ENCODE measurements around the gene CTSW.

The CTSW gene

DNA sequence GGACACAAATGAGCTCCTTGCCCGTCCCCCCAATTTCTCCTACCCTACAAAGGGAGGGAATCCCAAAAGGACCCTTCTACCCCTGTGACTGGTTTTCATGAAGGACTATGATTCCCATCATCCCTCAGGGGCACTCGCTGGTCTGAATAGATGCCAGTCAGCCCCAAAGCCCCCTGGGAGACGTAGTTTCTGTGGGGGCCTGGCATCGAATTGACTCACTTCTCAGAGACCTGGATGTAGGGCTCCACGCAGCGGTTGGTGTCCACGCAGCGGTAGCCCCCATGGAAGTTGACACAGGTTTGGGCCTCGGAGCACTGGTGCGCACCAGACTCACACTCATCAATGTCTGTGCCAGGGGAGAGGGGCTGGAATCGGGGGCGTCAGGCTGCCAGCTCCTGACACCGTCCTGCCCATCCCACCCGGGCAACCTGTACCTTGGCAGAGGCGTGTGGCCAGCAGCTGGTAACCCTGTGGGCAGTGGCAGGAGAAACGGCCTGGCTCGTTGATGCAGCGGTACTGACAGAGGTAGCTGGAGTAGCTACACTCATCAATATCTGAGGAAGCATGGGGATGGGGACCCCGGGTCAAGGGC lies 11.5 kb upstream of the CTSW start:
- H3K4me2 ChIP-seq (ENCODE audit: low read depth, low read length, poor library complexity, severe bottlenecking): no peak overlapping the region
- no peak overlapping the region for H2AFZ ChIP-seq (ENCODE audit: low read depth, low read length, severe bottlenecking)
- no peak overlapping the region for H3K4me3 ChIP-seq (ENCODE audit: insufficient read depth, low read length, poor library complexity, severe bottlenecking)
- no peak overlapping the region for H3K27ac ChIP-seq (ENCODE audit: low read depth, low read length)
- H3K27me3 ChIP-seq (ENCODE audit: low read length): no peaks in the 10 kb centered on the region
- no peaks in the 10 kb centered on the region for H4K20me1 ChIP-seq (ENCODE audit: low read depth, low read length)
- no peak overlapping the region for H3K9ac ChIP-seq (ENCODE audit: low read length)
- no peaks in the 10 kb centered on the region for H3K9me3 ChIP-seq (ENCODE audit: insufficient read depth, low read length)
- H3K9me2 ChIP-seq (replicated peaks; ENCODE audit: insufficient read depth, low read length): no peaks in the 10 kb centered on the region
- H3F3A ChIP-seq (ENCODE audit: insufficient read depth): no peaks in the 10 kb centered on the region
- TF ChIP-seq EZH2phosphoT487 (conservative IDR thresholded peaks at IDR 0.05; ENCODE audit: low read length): no peak
- TF ChIP-seq, protein P1, sequence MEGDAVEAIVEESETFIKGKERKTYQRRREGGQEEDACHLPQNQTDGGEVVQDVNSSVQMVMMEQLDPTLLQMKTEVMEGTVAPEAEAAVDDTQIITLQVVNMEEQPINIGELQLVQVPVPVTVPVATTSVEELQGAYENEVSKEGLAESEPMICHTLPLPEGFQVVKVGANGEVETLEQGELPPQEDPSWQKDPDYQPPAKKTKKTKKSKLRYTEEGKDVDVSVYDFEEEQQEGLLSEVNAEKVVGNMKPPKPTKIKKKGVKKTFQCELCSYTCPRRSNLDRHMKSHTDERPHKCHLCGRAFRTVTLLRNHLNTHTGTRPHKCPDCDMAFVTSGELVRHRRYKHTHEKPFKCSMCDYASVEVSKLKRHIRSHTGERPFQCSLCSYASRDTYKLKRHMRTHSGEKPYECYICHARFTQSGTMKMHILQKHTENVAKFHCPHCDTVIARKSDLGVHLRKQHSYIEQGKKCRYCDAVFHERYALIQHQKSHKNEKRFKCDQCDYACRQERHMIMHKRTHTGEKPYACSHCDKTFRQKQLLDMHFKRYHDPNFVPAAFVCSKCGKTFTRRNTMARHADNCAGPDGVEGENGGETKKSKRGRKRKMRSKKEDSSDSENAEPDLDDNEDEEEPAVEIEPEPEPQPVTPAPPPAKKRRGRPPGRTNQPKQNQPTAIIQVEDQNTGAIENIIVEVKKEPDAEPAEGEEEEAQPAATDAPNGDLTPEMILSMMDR (IDR thresholded peaks at IDR 0.05; ENCODE audit: insufficient read depth, low read length, poor library complexity, severe bottlenecking): no peak
- no peaks in the 10 kb centered on the region for H3K79me2 ChIP-seq (ENCODE audit: insufficient read depth, low read length)
- H3K36me3 ChIP-seq (ENCODE audit: low read length): no peaks in the 10 kb centered on the region

DNA sequence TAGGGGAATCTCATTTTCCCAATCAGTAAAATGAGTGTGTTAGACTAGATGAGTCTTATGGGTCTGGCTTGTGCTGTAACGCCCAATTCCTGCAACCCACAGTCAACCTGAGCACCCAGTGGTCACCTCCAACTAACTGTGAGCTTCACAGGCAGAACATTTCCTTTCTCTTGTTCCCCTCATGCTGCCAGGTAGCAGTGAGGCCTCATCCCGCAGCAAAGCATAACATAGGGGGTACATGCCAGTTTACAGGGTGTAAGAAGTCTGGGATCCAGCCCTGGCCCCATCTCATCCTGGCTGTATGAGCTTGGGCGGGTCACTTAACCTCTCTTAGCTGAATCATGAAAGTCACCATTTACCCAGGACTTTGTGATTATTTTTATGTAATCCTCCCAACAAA lies 10.7 kb upstream of the CTSW start:
- H4K20me1 ChIP-seq (ENCODE audit: low read depth, low read length): no peaks in the 10 kb centered on the region
- no peak overlapping the region for H3K9ac ChIP-seq (ENCODE audit: low read length)
- H3K4me3 ChIP-seq (ENCODE audit: insufficient read depth, low read length, poor library complexity, severe bottlenecking): no peak overlapping the region
- H3K4me2 ChIP-seq (ENCODE audit: low read depth, low read length, poor library complexity, severe bottlenecking): no peak overlapping the region
- TF ChIP-seq, protein P1 (IDR thresholded peaks at IDR 0.05; ENCODE audit: insufficient read depth, low read length, poor library complexity, severe bottlenecking): no peak
- no peak for TF ChIP-seq EZH2phosphoT487 (conservative IDR thresholded peaks at IDR 0.05; ENCODE audit: low read length)
- H2AFZ ChIP-seq (ENCODE audit: low read depth, low read length, severe bottlenecking): no peak overlapping the region
- no peaks in the 10 kb centered on the region for H3K9me2 ChIP-seq (replicated peaks; ENCODE audit: insufficient read depth, low read length)
- H3K27ac ChIP-seq (ENCODE audit: low read depth, low read length): no peak overlapping the region
- no peaks in the 10 kb centered on the region for H3K27me3 ChIP-seq (ENCODE audit: low read length)
- H3K36me3 ChIP-seq (ENCODE audit: low read length): no peaks in the 10 kb centered on the region
- H3K79me2 ChIP-seq (ENCODE audit: insufficient read depth, low read length): no peaks in the 10 kb centered on the region
- H3F3A ChIP-seq (ENCODE audit: insufficient read depth): no peaks in the 10 kb centered on the region
- no peaks in the 10 kb centered on the region for H3K9me3 ChIP-seq (ENCODE audit: insufficient read depth, low read length)

DNA sequence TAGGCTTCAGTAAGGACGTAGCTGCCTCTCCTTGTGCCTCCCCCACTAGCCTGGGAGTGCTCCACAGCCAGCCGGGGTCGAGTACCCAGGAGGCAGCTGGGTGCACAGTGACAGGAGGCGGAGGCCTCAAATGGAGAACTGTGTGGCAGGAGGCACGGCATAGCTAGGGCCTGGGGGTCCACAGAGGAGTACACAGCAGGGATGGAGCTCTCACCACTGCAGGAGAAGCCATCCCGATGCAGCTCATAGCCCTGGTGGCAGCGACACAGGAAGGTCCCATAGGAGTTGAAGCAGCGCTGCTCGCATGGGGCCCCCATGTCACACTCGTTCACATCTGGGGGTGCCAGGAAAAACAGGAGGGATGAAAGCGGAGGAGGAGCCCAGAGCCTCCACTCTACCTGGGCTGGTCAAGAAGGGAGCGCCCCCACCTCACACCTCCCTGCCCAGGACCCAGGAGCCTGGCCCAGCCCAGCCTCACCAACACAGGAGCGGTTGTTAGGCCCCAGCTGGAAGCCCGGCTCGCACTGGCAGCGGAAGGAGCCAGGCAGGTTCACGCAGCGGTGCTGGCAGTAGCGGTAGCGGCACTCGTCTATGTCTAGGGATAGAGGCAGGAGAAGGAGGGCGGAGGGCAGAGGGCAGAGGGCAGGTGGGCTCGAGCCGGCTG lies 9.9 kb upstream of the CTSW start:
- Histone ChIP-seq H4K20me1 (ENCODE audit: low read depth, low read length) (no peaks in the 10 kb centered on the region), H3K4me3 (ENCODE audit: insufficient read depth, low read length, poor library complexity, severe bottlenecking) (no peak overlapping the region), H3K9me3 (ENCODE audit: insufficient read depth, low read length) (no peaks in the 10 kb centered on the region), H3K9me2 (replicated peaks; ENCODE audit: insufficient read depth, low read length) (no peaks in the 10 kb centered on the region), H3F3A (ENCODE audit: insufficient read depth) (no peaks in the 10 kb centered on the region), H3K4me2 (ENCODE audit: low read depth, low read length, poor library complexity, severe bottlenecking) (no peak overlapping the region), H3K27me3 (ENCODE audit: low read length) (no peaks in the 10 kb centered on the region), H3K36me3 (ENCODE audit: low read length) (no peaks in the 10 kb centered on the region), H3K27ac (ENCODE audit: low read depth, low read length) (no peak overlapping the region), H2AFZ (ENCODE audit: low read depth, low read length, severe bottlenecking) (no peak overlapping the region), H3K9ac (ENCODE audit: low read length) (no peak overlapping the region), H3K79me2 (ENCODE audit: insufficient read depth, low read length) (no peaks in the 10 kb centered on the region)
- TF ChIP-seq, protein P1 (IDR thresholded peaks at IDR 0.05; ENCODE audit: insufficient read depth, low read length, poor library complexity, severe bottlenecking): no peak
- no peak for TF ChIP-seq EZH2phosphoT487 (conservative IDR thresholded peaks at IDR 0.05; ENCODE audit: low read length)

Data from SU-DHL-6 (cell line).